Limb (tissue), 2 donors: ENCODE results near the gene ADRA2A.

Source experiments
- DNase-seq, 2 donors: peaks; one replicate each; pipeline ENCODE4 v3.0.0-alpha.2; 2016; ENCODE audit errors: extremely low spot score in 2 of 2

ADRA2A gene

GRCh38 chr10:111130471-111130870, 53.6 kb downstream of the ADRA2A start:
- no peak for DNase-seq
